HEK293 (cell line): Measurements from ENCODE around the gene ABCA3.

Experiments
- CTCF ChIA-PET: fragments of 350-600 bp; formaldehyde crosslinking; extraction: SDS; loops from one replicate; lab custom pipeline; 2021; ENCODE audit warnings: antibody characterized with exemption; lab: Yijun Ruan, JAX
- POLR2A ChIA-PET: fragments of 300-600 bp; formaldehyde crosslinking; extraction: SDS; loops from one replicate; lab custom pipeline; 2020; ENCODE audit warnings: antibody characterized with exemption, inconsistent platforms; lab: Yijun Ruan, JAX
- H3K27ac ChIP-seq: fragments of 200-500 bp; sonication (Bioruptor generic); 2 replicates; pipeline ENCODE4 v1.5.1; 2014; ENCODE audit warnings: low read depth, low read length, control low read depth, inconsistent platforms; ENCODE audit errors: extremely low read depth
- H3K36me3 ChIP-seq, 2 experiments: fragments of 200-500 bp in 1 of 2; sonication (Bioruptor generic) in 1 of 2; 1 replicate in 1 of 2; 2 replicates in 1 of 2; pipeline ENCODE4 v1.5.1; 2014 to 2017; ENCODE audit warnings: inconsistent platforms in 2 of 2, low read length in 2 of 2; ENCODE audit not compliant: control insufficient read depth in 2 of 2, insufficient read depth in 1 of 2
- H3K4me1 ChIP-seq: fragments of 200-500 bp; sonication (Bioruptor generic); 2 replicates; pipeline ENCODE4 v1.5.1; 2014; ENCODE audit warnings: mild to moderate bottlenecking, low read length, inconsistent platforms; ENCODE audit not compliant: control insufficient read depth, insufficient read depth
- H3K4me3 ChIP-seq: 2 replicates; pipeline ENCODE4 v1.5.1; 2011; ENCODE audit warnings: low read depth, mild to moderate bottlenecking, control low read depth, low read length, moderate library complexity
- H3K9me3 ChIP-seq: fragments of 200-500 bp; sonication (Bioruptor generic); 2 replicates; pipeline ENCODE4 v1.5.1; 2014; ENCODE audit warnings: low read depth, low read length, inconsistent platforms; ENCODE audit not compliant: control insufficient read depth, insufficient read depth
- HOXD13 ChIP-seq: sonication (generic); formaldehyde crosslinking; IDR thresholded peaks from 2 replicates; pipeline ENCODE4 v1.8.0; 2022; ENCODE audit warnings: missing genetic modification reagents, borderline replicate concordance
- PRDM2 ChIP-seq: fragments of 450-650 bp; formaldehyde crosslinking; IDR thresholded peaks from 2 replicates; pipeline ENCODE4 v1.5.1; 2016; ENCODE audit warnings: missing biosample characterization, missing genetic modification characterization, borderline replicate concordance
- PRDM6 ChIP-seq: fragments of 450-650 bp; formaldehyde crosslinking; IDR thresholded peaks from 2 replicates; pipeline ENCODE4 v1.5.1; 2017; ENCODE audit warnings: missing biosample characterization, missing genetic modification characterization
- WT1 ChIP-seq: fragments of 450-650 bp; formaldehyde crosslinking; IDR thresholded peaks from 2 replicates; pipeline ENCODE4 v1.5.1; 2016; ENCODE audit warnings: missing biosample characterization, missing genetic modification characterization
- ZBTB20 ChIP-seq: fragments of 450-650 bp; formaldehyde crosslinking; IDR thresholded peaks from 2 replicates; pipeline ENCODE4 v1.5.1; 2016; ENCODE audit warnings: missing biosample characterization, missing genetic modification characterization
- ZFP41 ChIP-seq: fragments of 450-650 bp; formaldehyde crosslinking; IDR thresholded peaks from 2 replicates; pipeline ENCODE4 v1.5.1; 2016; ENCODE audit warnings: missing biosample characterization, missing genetic modification characterization, borderline replicate concordance
- ZNF10 ChIP-seq: fragments of 450-650 bp; formaldehyde crosslinking; IDR thresholded peaks from 2 replicates; pipeline ENCODE4 v1.5.1; 2017; ENCODE audit warnings: missing biosample characterization, missing genetic modification characterization
- ZNF121 ChIP-seq: fragments of 450-650 bp; formaldehyde crosslinking; IDR thresholded peaks from 2 replicates; pipeline ENCODE4 v1.5.1; 2016; ENCODE audit warnings: missing biosample characterization, missing genetic modification characterization
- ZNF16 ChIP-seq: fragments of 450-650 bp; formaldehyde crosslinking; IDR thresholded peaks from 2 replicates; pipeline ENCODE4 v1.5.1; 2016; ENCODE audit warnings: low read depth, missing biosample characterization, missing genetic modification characterization
- ZNF398 ChIP-seq: fragments of 450-650 bp; formaldehyde crosslinking; IDR thresholded peaks from 2 replicates; pipeline ENCODE4 v1.5.1; 2017; ENCODE audit warnings: missing biosample characterization, missing genetic modification characterization
- ZNF404 ChIP-seq: fragments of 450-650 bp; formaldehyde crosslinking; IDR thresholded peaks from 2 replicates; pipeline ENCODE4 v1.5.1; 2017; ENCODE audit warnings: missing biosample characterization, missing genetic modification characterization
- ZNF585B ChIP-seq: fragments of 450-650 bp; formaldehyde crosslinking; IDR thresholded peaks from 2 replicates; pipeline ENCODE4 v1.5.1; 2016; ENCODE audit warnings: missing biosample characterization, missing genetic modification characterization
- ZNF624 ChIP-seq: fragments of 450-650 bp; formaldehyde crosslinking; IDR thresholded peaks from 2 replicates; pipeline ENCODE4 v1.5.1; 2017; ENCODE audit warnings: missing biosample characterization, missing genetic modification characterization
- ZNF658 ChIP-seq: fragments of 450-650 bp; formaldehyde crosslinking; IDR thresholded peaks from 2 replicates; pipeline ENCODE4; 2016; ENCODE audit warnings: missing biosample characterization, missing genetic modification characterization
- ZNF76 ChIP-seq: fragments of 450-650 bp; formaldehyde crosslinking; IDR thresholded peaks from 2 replicates; pipeline ENCODE4; 2016; ENCODE audit warnings: low read depth, missing biosample characterization, missing genetic modification characterization, borderline replicate concordance
- ZNF791 ChIP-seq: fragments of 450-650 bp; formaldehyde crosslinking; IDR thresholded peaks from 2 replicates; pipeline ENCODE4 v1.5.1; 2016; ENCODE audit warnings: missing biosample characterization, missing genetic modification characterization
- TF ChIP-seq, protein P1 (sequence below): fragments of 450-650 bp; formaldehyde crosslinking; IDR thresholded peaks from 2 replicates; pipeline ENCODE4 v1.5.1; 2016; ENCODE audit warnings: missing biosample characterization, missing genetic modification characterization
- TF ChIP-seq, protein P2 (sequence below): fragments of 450-650 bp; formaldehyde crosslinking; IDR thresholded peaks from 2 replicates; pipeline ENCODE4 v1.5.1; 2016; ENCODE audit warnings: missing biosample characterization, missing genetic modification characterization
- TF ChIP-seq, protein P3 (sequence below): fragments of 450-650 bp; formaldehyde crosslinking; IDR thresholded peaks from 2 replicates; pipeline ENCODE4 v1.5.1; 2016; ENCODE audit warnings: missing biosample characterization, missing genetic modification characterization

Gene ABCA3

DNA sequence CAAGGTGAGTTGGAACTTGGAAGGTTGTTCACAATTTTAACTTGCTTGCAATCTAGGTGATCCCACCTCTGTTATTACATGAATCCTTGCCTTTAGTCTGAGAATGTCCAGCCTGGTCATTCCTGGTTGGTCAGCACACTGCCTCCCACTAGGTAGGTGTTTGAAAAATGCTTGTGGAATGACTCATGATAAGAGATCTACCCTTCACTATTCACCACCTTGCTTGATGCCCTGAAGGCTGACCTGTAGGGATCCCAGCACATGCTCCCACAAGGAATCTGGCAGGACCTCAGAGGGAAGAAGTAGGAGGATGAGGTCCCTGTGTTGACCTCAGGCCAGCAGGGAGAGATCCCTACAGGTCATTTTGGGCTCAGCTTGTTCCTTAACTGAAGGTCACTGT lies 30.2 kb upstream of the ABCA3 start:
- H3K4me3 ChIP-seq = no peak overlapping the region
- H3K4me1 ChIP-seq = no peaks in the 10 kb centered on the region
- no peak overlapping the region for H3K27ac ChIP-seq
- H3K9me3 ChIP-seq = no peaks in the 10 kb centered on the region
- CTCF ChIA-PET = interaction anchor here (0.6 kb wide), 2 partner anchors 27 to 1844 kb away, joined by 3 to 5 read pairs; no protein-coding TSS in a partner anchor
- TF ChIP-seq ZNF76 (no peak), ZNF121 (no peak)
- POLR2A ChIA-PET = no interaction called here
- no peaks in the 10 kb centered on the region for H3K36me3 ChIP-seq

GRCh38 chr16:2366660-2367309 lies 26.3 kb upstream of the ABCA3 start:
- no peaks in the 10 kb centered on the region for H3K9me3 ChIP-seq
- H3K4me3 ChIP-seq = no peak overlapping the region
- no peak overlapping the region for H3K27ac ChIP-seq
- ChIA-PET CTCF (interaction anchor here (0.5 kb wide), 1 partner anchor 57 kb away, joined by 3 read pairs; no protein-coding TSS in a partner anchor), POLR2A (interaction anchor here (0.6 kb wide), 1 partner anchor 728 kb away, joined by 3 read pairs; no protein-coding TSS in a partner anchor)
- H3K4me1 ChIP-seq = peaks cover 3% of the 10 kb centered on the region; the same call in 1 of the 2 replicates
- H3K36me3 ChIP-seq = no peaks in the 10 kb centered on the region
- TF ChIP-seq, protein P1, sequence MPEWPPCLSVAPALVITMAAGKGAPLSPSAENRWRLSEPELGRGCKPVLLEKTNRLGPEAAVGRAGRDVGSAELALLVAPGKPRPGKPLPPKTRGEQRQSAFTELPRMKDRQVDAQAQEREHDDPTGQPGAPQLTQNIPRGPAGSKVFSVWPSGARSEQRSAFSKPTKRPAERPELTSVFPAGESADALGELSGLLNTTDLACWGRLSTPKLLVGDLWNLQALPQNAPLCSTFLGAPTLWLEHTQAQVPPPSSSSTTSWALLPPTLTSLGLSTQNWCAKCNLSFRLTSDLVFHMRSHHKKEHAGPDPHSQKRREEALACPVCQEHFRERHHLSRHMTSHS (tag by site-specific recombination) = no peak
- TF ChIP-seq HOXD13 (no peak), ZNF404 (no peak), ZNF658 (tag by site-specific recombination) (no peak), ZNF16 (tag by site-specific recombination) (no peak), ZNF10 (tag by site-specific recombination) (no peak), ZNF624 (tag by site-specific recombination) (no peak), WT1 (tag by site-specific recombination) (no peak), PRDM2 (no peak), ZBTB20 (tag by site-specific recombination) (no peak), ZNF398 (tag by site-specific recombination) (no peak), ZFP41 (no peak), PRDM6 (no peak), ZNF791 (tag by site-specific recombination) (no peak), ZNF585B (no peak)
- TF ChIP-seq, protein P2, sequence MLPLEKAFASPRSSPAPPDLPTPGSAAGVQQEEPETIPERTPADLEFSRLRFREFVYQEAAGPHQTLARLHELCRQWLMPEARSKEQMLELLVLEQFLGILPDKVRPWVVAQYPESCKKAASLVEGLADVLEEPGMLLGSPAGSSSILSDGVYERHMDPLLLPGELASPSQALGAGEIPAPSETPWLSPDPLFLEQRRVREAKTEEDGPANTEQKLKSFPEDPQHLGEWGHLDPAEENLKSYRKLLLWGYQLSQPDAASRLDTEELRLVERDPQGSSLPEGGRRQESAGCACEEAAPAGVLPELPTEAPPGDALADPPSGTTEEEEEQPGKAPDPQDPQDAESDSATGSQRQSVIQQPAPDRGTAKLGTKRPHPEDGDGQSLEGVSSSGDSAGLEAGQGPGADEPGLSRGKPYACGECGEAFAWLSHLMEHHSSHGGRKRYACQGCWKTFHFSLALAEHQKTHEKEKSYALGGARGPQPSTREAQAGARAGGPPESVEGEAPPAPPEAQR (tag by site-specific recombination) = no peak
- TF ChIP-seq, protein P3, sequence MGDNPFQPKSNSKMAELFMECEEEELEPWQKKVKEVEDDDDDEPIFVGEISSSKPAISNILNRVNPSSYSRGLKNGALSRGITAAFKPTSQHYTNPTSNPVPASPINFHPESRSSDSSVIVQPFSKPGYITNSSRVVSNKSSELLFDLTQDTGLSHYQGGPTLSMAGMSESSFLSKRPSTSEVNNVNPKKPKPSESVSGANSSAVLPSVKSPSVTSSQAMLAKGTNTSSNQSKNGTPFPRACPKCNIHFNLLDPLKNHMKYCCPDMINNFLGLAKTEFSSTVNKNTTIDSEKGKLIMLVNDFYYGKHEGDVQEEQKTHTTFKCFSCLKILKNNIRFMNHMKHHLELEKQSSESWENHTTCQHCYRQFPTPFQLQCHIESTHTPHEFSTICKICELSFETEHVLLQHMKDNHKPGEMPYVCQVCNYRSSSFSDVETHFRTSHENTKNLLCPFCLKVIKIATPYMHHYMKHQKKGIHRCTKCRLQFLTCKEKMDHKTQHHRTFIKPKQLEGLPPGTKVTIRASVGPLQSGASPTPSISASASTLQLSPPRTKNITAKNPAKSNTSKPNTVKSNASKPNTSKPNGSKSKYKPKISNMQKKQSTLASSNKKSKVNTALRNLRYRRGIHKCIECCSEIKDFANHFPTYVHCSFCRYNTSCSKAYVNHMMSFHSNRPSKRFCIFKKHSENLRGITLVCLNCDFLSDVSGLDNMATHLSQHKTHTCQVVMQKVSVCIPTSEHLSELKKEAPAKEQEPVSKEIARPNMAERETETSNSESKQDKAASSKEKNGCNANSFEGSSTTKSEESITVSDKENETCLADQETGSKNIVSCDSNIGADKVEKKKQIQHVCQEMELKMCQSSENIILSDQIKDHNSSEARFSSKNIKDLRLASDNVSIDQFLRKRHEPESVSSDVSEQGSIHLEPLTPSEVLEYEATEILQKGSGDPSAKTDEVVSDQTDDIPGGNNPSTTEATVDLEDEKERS (tag by site-specific recombination) = no peak
